ENCODE measurements around the gene STRBP.
"Not testable (repeated sequence)": the region's sequence is repeated elsewhere in the genome, so short reads cannot be mapped to it uniquely, and the experiment has no call there.

The STRBP gene

DNA sequence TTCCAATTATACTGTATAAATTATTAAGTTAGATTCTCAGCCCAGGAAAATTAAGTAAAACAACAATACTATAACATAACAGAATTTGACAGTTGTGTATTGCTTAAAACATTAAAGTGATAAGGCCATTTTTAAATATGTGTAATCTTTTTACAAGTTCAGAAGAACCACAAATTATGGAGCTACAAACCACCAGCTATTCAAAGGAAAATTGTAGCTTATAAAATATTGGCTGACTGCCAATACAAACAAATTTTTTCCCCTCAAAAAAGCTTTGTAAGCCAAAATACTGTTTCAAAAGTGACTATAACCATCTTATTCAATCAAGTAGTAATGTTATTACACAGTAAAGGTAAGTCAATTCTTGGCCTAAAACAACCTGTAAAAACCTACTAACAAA, 21.9 kb downstream of the STRBP start:
- no peak for DNase-seq

DNA sequence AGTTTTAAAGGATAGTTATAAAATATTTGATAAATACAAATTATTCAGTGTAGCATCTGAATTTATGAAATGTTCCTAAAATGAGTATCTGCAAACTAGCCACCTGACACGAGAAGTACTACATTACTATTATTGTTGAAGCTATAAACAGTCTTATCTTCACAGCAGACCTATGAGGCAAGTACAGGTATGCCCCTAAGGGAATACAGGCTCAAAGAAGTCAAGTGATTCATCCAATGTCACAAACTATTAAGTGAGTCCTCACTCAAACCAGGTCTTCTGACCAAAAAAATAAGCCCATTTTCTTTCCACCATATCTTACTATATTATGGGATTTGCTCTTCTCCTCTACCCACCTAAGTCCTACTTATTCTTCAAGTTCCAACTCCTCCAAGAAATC, 28.7 kb downstream of the STRBP start:
- DNase-seq, result no peak

DNA sequence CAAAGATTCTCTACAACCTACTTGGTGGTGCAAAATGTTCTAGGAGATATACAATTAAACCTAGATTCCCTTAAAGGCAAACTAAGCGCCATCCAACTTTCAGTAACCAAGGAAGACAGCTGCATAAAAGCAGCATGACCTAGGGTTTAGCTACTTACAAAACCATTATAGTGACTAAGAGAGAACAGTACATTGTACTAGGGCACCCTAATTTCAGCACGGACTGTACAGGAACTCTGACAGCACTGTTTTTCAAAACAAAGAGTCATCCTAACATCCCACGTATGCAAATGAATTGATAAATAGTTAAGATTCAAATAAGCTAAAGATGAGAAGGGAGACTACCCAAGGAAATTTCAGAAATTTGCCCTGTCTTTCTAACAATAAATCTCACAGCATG, 30.0 kb downstream of the STRBP start:
- no peak for DNase-seq

DNA sequence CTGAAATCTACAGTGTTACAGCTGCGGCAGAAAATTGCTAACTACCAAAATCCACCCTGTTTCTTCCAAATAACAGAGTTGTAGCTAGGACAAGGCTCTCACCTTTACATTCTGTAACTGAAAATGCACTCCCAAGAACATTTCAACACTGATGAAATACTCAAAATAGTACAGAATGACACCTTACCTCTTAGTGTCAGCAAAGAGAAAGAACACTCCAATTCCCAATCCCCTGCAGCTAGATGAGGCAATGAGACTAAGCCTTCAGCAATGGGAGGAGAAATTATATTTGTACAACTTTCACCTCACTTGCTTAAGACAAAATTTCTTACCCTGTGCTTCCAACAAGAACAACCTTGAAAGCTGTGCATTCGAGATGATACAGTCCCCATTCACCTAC, 31.2 kb downstream of the STRBP start:
- no peak for DNase-seq

DNA sequence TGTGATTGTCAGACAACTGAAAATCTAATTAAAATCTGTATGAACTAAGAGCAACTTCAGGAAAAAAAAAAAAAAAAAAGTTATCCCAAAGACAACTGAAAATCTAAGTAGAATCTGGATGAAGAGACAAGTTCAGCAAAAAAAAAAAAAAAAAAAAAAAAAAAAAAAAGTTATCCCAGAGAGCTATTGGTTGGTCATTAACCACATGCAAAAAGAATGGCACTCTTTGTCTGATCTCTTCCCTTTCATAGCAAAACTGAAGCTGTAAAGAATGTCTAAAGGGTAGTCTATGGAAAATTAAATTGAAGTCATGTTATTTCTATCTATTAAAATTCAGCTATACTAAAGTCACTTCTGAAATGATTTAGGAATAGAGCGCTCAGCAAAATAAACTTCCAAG, 32.9 kb downstream of the STRBP start:
- no peak for DNase-seq

DNA sequence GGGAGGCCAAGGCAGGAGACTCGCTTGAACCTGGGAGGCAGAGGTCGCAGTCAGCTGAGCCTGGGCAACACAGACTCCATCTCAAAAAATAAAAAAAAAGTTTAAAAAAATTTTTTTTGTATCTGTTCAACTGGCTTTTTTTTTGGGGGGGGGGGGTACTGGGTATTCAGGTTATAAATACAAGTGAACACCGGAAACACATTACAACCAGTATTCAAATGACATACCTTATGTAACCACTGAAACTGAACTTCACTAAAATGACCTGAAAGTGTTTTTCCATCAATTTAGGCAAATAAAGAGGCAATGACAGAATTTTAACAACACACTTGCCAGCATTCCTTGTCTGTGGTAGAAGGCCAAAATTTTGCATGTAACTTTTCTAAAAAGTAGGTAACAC, 33.5 kb downstream of the STRBP start:
- no peak for DNase-seq

DNA sequence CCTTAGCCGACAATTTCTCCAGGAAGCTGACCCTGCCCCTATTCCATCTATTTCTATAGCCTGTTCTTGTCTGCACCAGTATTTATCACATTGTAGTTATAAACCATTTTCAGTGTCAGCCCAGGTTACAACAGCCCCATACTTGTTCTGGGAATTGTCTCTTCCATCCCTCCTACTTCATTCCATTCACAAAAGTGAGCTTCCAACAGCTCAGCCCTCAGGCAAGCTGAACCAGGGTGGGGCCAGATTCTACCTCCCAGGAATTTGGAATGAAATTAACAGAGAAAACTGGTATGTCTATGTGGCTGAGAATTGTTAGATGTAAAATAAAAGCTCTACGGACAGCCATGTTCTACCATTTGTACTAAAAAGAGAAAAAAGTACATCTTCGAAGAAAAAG, 36.1 kb downstream of the STRBP start:
- DNase-seq, result no peak

DNA sequence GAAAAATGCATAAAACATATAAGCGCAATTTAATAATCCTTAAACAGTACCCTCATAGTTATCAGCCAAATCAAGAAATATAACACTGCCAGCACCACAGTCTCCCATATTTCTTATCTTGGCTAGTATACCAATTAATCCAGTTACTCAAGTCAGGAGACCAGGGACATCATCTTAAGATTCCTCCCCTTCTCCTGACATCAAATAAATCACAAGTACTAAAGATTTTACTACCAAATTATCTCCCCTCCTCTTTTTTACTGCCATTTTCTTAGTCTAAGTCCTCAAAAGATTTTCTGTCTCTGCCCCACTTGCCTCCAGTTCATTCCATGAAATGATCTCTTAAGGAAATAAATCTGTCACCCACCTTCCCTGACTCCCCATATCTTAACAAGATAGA, 37.0 kb downstream of the STRBP start:
- no peak for DNase-seq

DNA sequence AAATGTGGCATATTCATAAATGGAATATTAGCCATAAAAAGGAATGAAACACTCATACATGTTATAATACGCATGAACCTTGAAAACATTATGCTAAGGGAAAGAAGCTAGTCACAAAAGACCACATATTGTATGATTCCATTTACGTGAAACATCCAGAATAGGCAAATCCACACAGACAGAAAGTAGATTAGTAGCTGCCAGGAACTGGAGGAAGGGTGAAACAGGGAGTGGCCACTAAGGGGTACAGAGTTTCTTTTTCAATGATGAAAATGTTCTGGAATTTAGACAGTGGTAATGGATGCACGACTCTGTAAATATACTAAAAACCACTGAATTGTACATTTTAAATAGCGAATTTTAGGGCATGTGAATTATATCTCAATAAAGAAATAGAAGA, 39.4 kb downstream of the STRBP start:
- no peak for DNase-seq

DNA sequence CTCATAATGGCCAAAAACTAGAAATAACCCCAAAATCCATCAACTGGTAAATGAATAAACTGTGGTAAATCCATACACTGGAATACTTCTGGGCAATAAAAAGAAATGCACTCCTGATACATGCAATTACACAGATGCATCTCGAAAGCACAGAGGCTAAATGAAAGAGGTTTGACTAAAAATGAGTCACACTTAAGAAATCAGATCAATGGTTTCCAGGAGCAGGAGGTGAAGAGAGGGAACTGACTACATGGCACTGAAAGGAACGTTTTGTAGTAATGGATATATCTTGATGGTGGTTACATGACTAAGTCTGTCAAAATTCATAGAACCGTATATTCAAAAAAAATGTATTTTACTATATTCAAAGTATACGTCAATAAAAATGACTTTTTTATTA, 42.4 kb downstream of the STRBP start:
- DNase-seq, result no peak

DNA sequence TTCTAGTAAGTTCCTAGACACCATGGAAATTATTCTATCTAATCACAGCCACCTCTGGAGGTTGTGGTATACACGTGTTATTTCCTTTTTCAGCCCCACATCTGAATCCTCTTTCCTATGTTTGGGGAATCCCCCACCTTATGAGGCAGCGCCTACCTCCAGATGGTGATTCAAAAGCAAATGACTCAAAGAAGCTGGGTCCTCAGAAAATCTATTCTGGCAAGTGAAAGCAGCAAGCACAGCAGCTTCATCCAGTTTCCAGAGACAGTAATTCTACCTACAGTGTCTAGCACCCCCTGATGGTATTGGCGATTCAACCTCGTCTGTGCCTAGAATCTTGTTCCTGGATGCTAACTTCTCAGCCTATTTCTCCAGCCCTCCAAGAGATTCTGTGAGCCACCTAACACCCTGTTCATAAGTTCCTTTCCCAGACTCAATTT, 43.0 kb downstream of the STRBP start:
- no peak for DNase-seq

DNA sequence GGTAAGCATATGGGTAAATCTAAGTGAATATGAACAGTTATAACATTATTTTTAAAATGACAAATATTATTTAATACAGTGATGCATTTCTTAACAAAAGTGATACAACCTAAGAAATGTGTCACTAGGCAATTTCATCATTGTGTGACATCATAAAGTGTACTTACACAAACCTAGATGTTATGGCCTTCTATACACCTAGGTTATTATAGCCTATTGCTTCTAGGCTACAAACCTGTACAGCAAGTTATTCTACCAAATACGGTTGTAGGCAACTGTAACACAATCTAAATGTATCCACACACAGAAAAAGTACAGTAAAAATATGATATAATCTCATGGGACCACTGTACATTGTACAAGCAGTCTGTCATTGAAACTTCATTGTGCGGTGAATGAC, 48.3 kb downstream of the STRBP start:
- DNase-seq, result no peak

DNA sequence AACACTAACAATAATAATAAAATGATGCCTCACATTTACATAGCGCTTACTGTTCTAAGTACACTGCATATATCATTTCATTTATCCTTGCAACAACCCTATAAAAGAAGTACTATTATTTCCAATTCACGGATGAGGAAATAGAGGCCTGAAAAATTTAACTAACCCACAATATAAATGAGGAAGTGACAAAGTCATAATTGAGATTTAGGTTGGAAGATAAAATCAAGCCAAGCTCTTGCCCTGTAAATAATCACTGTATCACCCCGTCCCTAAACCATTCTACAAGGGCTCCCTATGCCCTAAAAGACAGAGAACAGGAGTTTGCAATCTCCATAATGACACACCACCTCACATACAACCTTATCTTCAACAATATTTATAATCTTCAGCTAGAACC, 49.6 kb downstream of the STRBP start:
- no peak for DNase-seq

DNA sequence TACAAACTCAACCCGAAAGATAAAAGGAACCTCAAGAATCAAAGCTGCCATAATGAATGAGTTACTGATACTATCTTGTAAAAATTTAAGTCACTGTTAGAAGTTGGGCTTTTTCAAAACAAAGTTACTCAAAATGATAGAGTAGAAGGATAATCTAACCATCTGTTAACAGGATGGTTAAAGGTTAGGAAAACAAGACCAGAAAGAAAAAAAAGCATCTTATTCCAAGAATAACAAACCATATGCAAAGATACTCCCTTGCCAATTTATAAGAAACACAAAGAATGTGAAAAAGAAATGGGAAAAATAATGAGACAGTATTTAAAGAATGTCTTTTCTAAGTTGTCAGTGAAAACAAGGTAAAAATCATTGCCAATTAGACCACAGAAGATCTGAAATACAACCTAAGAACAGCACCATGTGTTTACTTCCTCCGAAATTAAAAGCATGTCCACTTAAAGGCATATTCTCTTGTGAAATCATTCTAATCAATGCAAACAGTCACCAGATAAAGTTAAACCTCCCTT, 51.2 kb downstream of the STRBP start:
- no peak for DNase-seq

DNA sequence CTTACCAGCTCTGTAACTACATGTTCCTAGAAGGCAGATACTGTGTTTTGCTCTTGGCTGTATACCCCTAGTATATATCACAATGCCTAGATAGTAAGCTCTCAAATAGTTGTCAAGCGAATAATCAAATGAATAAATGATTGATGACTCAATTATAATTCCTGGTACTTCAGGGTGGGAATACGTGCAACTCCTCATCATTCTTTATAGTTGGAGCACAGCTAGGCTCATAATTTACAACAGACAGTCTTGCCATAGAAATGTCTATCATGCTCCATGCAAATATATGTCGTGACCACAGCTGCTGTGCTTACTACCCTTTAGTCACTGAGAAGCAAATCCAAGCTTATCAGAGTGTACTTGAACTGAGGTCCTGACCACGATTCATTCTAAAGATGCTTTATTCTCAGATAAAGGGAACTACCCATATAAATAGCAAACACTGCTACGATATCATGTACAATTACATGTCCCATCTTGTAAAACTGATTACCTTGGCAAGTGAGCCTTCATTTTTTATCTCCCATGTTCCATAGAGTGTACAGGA, 52.1 kb downstream of the STRBP start:
- DNase-seq, result no peak

DNA sequence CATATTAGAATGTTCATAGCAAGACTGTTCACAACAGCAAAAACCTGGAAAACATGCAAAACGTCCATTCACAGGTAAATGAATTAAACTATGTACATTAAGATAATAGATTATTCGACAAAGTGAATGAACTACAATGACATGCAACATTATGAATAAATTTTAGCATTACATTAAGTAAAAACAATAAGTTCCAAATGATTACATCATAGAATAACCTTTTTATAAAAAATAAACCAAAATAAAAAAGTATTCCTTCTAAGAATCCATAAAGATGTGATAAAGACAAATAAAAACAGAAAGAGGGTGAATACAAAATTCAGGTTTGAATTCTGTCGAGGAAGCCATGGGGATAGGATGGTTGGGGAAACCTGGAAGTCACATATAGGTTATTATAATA, 57.3 kb downstream of the STRBP start:
- no peak for DNase-seq

DNA sequence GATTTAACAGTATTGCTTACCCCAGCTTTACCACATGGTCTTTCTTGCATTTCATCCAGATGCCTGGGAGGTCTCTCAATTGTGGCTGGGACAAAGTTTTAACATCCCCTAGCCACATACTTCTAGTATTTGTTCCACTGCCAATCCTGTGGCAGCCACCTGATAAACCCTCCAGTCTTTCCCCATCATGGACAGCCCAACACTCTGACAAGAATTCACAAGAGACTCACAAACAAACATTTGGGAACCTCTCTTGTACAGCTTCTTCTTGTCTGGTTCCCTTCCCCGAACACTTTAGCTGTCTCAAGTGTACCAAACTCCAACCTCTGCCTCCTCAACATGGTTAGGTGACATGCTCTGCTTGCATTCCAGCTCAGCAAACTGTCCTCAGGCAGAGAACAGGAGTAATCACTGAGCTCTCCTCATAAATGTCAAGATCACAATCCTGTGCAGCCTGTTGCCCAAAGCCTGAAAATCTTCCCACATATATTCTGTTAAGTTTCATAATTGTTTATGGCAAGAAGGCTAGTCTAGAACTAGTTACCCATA, 59.7 kb downstream of the STRBP start:
- no peak for DNase-seq

DNA sequence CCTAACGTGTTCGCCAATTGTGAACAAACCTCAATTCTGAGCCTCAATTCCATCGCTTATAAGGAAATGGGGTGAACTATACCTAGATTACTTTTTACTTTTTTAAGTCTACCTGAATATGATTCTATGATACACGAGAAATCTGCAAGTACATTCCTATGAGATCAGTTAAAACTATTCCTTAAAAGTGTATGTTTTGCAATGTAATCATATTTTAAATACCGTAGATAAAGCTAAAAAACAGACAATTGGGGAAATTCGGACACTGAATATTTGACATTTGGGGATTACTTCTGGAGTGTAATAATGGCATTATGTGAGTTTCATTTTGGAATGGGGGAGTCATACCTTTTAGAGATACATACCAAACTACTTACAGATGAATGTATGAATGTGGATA, 62.3 kb downstream of the STRBP start:
- no peak for DNase-seq

DNA sequence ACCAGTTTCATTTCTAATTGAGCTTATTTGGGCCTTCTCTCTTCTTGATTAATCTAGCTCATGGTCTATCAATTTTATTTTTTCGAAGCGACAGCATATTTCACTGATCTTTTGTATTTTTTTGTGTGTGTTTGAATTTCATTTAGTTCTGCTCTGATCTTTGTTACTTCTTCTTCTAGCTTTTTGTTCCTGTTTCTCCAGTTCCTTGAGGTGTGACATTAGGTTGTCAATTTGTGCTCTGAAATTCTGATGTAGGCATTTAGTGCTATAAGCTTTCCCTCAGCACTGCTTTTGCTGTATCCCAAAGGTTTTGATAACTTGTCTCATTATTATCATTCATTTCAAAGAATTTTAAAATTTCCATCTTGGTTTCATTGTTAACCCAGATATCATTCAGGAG, 67.3 kb downstream of the STRBP start:
- no peak for DNase-seq

DNA sequence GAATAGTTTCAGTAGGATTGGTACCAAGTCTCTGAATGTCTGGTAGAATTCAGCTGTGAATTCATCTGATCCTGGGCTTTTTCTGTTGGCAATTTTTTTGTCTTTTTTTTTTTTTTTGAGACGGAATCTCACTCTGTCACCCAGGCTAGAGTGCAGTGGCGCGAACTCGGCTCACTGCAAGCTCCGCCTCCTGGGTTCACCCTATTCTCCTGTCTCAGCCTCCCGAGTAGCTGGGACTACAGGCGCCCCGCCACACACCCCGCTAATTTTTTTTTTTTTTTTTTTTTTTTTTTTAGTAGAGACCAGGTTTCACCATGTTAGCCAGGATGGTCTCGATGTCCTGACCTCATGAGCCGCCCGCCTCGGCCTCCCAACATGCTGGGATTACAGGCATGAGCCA, 67.9 kb downstream of the STRBP start:
- DNase-seq, result not testable (repeated sequence)

DNA sequence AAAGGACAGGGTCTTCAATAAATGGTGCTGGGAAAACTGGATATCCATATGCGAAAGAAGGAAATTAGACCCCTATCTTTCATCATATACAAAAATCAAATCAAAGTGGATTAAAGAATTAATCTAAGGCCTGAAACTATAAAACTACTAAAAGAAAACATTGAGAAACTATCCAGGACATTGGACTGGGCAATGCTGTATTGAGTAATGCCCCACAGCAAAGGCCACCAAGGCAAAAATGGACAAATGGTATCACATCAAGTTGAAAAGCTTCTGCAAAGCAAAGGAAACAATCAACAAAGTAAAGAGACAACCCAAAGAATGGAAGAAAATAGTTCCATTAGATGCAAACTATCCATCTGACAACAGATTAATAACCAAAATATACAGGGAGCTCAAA, 72.3 kb downstream of the STRBP start:
- no peak for DNase-seq

DNA sequence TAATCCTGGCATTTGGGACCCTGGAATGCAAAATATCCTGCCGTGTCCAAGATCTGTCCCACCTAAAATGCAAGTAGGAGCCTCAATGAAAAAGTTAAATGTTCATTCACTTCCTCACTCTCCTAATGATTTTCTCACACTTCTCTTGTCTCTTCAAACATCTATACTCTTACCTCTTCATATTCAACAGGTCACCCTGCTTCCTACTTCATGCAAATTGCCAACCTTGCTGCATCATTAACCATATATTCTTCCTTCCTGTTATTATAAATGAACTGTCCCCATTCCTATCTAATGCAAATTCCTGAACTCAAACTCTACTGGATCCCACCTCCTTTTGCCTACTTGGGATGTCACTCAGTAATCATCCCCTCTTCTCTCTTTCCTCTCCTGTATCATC, 74.4 kb downstream of the STRBP start:
- no peak for DNase-seq

DNA sequence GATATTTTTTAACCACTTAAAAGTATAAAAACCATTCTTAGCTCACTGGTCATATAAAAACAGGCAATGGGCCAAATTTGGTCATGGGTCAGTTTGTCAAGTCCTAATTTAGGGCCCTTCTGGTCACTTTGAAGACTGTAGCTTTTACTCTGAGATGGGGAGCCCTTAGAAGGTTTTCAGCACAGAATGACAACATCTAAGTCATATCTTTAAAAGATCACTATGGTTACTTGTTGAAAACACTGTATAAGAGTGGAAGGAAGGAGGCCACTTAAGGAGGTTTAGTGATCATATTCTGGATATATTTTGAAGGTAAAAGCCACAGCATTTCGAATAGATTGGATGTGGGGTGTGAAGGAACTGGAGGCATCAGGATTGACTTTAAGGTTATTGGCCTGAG, 76.7 kb downstream of the STRBP start:
- DNase-seq, result no peak

DNA sequence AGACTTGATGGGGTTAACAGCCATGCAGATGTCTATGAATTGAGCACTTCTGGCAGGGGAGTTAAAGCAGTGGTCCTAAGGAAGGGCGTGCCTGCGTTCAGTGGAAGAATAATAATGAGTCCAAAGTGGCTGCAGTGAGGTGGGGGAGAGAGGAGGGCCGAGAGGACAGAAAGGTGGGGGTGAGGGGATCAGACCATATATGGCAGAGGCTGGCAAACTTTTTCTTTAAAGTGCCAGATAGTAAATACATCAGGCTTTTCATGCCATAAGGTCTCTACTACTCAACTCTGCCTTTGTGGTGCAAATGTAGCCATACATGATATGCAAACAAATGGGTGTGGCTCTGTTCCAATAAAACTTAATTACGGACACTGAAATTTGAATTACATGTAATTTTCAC, 77.1 kb downstream of the STRBP start:
- DNase-seq, result no peak

DNA sequence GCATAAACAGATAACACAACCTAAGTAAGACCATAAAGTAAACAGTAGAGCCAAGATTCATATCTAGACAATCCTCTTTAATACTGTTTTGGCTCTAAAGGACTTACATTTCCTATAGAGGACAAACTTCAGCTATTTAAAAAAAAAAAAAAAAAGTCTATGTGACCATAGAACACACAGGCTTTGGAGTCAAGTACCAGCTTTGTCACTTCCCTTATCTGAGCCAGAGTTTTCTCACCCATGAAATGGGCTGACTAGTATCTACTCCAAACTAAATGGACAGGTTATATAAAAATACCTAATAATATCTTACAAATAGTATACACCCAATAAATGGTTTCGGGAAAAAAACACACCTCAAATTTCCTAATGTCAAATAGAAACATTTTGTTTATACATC, 81.3 kb downstream of the STRBP start:
- DNase-seq, result no peak

DNA sequence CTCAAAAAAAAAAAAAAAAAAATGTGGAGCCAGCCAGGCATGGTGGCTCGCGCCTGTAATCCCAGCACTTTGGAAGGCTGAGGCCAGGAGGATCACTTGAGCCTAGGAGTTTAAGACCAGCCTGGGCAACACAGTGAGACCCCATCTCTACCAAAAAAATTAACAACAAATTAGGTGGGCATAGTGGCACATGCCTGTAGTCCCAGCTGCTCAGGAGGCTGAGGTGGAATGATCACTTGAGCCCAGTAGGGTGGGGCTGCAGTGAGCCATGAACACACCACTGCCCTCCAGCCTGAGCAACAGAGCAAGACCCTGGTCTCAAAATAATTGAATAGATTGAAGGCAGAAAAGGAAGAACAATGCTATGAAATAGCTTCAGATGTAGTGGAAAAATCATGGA, 82.4 kb downstream of the STRBP start:
- not testable (repeated sequence) for DNase-seq
